ENCODE data around the gene NHEJ1. TPM values are rescaled to one million over a fixed set of nuclear protein-coding genes. Genes with fewer than 3 reads are reported as not detected.

NHEJ1 gene
- total RNA-seq, 1 experiment from 2014 or later, result 22.3 TPM

GRCh38 chr2:219086196-219086595 is 74.4 kb downstream of the NHEJ1 start:
- ChIA-PET POLR2A (no interaction called here), CTCF (interaction anchor here (0.8 to 5.0 kb wide), 5 partner anchors 13 to 84 kb away, joined by 3 to 33 read pairs (median 10); no protein-coding TSS in a partner anchor)
- H3K4me1 Mint-ChIP-seq, result peaks cover 18% of the 10 kb centered on the region
- no peak for DNase-seq (ENCODE audit: low spot score)
- H3K27me3 Mint-ChIP-seq (ENCODE audit: low read depth), result no peaks in the 10 kb centered on the region
- H3K27ac Mint-ChIP-seq, result no peak overlapping the region
- peaks cover 4% of the 10 kb centered on the region; the same call in 1 of the 2 replicates for H3K9me3 Mint-ChIP-seq
- no peak overlapping the region for H3K4me3 Mint-ChIP-seq
- TF ChIP-seq ZNF317 (CRISPR knock-in tag; IDR thresholded peaks at IDR 0.05; ENCODE audit: borderline replicate concordance, low read depth), result no peak
- no peak for TF ChIP-seq NFATC4 (CRISPR knock-in tag; IDR thresholded peaks at IDR 0.05)
- TF ChIP-seq ZNF416 (CRISPR knock-in tag; IDR thresholded peaks at IDR 0.05), result no peak
- TF ChIP-seq ZNF263 (CRISPR knock-in tag; IDR thresholded peaks at IDR 0.05; ENCODE audit: low read depth), result no peak
- no peak for TF ChIP-seq ZNF219 (CRISPR knock-in tag; IDR thresholded peaks at IDR 0.05; ENCODE audit: borderline replicate concordance)
- TF ChIP-seq ZNF423 (CRISPR knock-in tag; IDR thresholded peaks at IDR 0.05), result no peak
- TF ChIP-seq RELA (CRISPR knock-in tag; IDR thresholded peaks at IDR 0.05; ENCODE audit: borderline replicate concordance), result no peak
- H3K36me3 Mint-ChIP-seq, result no peaks in the 10 kb centered on the region
- no peak for ATAC-seq

GRCh38 chr2:219084791-219085190 is 75.8 kb downstream of the NHEJ1 start:
- CTCF ChIA-PET, result interaction anchor here (0.9 to 5.0 kb wide), 4 partner anchors 12 to 55 kb away, joined by 3 to 33 read pairs (median 6); no protein-coding TSS in a partner anchor
- ATAC-seq (no peak), DNase-seq (ENCODE audit: low spot score) (no peak)
- Mint-ChIP-seq H3K4me3 (no peak overlapping the region), H3K27ac (no peak overlapping the region), H3K4me1 (peaks cover 19% of the 10 kb centered on the region), H3K27me3 (ENCODE audit: low read depth) (no peaks in the 10 kb centered on the region), H3K9me3 (peaks cover 4% of the 10 kb centered on the region; the same call in 1 of the 2 replicates), H3K36me3 (no peaks in the 10 kb centered on the region)
- POLR2A ChIA-PET, result interaction anchor here (1.0 kb wide), 1 partner anchor 9 kb away, joined by 3 read pairs; no protein-coding TSS in a partner anchor
- TF ChIP-seq PRRX2 (CRISPR knock-in tag; IDR thresholded peaks at IDR 0.05) (no peak), CBFB (CRISPR knock-in tag; IDR thresholded peaks at IDR 0.05; ENCODE audit: low read depth) (no peak), NR3C1 (CRISPR knock-in tag; conservative IDR thresholded peaks at IDR 0.05; ENCODE audit: low read depth) (no peak), KAT7 (CRISPR knock-in tag; IDR thresholded peaks at IDR 0.05; ENCODE audit: borderline replicate concordance) (no peak), NR1H2 (CRISPR knock-in tag; IDR thresholded peaks at IDR 0.05) (no peak), ATF6 (CRISPR knock-in tag; IDR thresholded peaks at IDR 0.05) (no peak), OVOL2 (CRISPR knock-in tag; IDR thresholded peaks at IDR 0.05; ENCODE audit: borderline replicate concordance) (no peak), ZNF416 (CRISPR knock-in tag; IDR thresholded peaks at IDR 0.05) (no peak), SOX15 (CRISPR knock-in tag; IDR thresholded peaks at IDR 0.05) (no peak), AFF4 (CRISPR knock-in tag; IDR thresholded peaks at IDR 0.05; ENCODE audit: borderline replicate concordance) (no peak), PRDM15 (CRISPR knock-in tag; IDR thresholded peaks at IDR 0.05) (no peak)
